GM12878 (cell line): ENCODE data around the gene PGC. TPM values are rescaled to one million over a fixed set of nuclear protein-coding genes. Genes with fewer than 3 reads are reported as not detected.

ENCODE experiments used
- ATAC-seq: fragments of 200-7000 bp; cut with Tn5 transposase; 3 replicates; pipeline ENCODE4 v1.9.1; 2020; ENCODE audit warnings: mild to moderate bottlenecking, moderate library complexity
- BruUV-seq: library from RNA; stranded (reverse); fragments of 400-500 nt; replicated peaks from 2 replicates; lab custom pipeline; 2021; lab: Mats Ljungman, UMichigan
- CTCF ChIA-PET: fragments of 300-600 bp; sonication (Branson Sonifier 250); formaldehyde crosslinking; extraction: SDS; loops from one replicate; lab custom pipeline; 2021; ENCODE audit warnings: inconsistent platforms; lab: Yijun Ruan, JAX
- POLR2A ChIA-PET: fragments of 350-600 bp; formaldehyde crosslinking; extraction: SDS; loops from one replicate; lab custom pipeline; 2021; ENCODE audit warnings: inconsistent platforms; lab: Charles Lee
- RAD21 ChIA-PET: fragments of 300-600 bp; sonication (Branson Sonifier 250); formaldehyde crosslinking; loops from one replicate; lab custom pipeline; 2023; ENCODE audit warnings: antibody characterized with exemption; ENCODE audit not compliant: unreplicated experiment; lab: Charles Lee
- SMC1A ChIA-PET: fragments of 300-600 bp; sonication (Branson Sonifier 250); formaldehyde crosslinking; loops from one replicate; lab custom pipeline; 2023; ENCODE audit not compliant: unreplicated experiment, uncharacterized antibody; lab: Charles Lee
- DNase-seq: peaks from one replicate; pipeline ENCODE4 v3.0.0-alpha.2; 2011; ENCODE audit warnings: low read depth, low spot score
- FAIRE-seq: peaks from 3 replicates; lab custom pipeline; 2011; peaks lifted over from hg19 to GRCh38; lab: Jason Lieb, UNC
- H2AFZ ChIP-seq: 2 replicates; pipeline ENCODE4 v1.6.0; 2011; ENCODE audit warnings: low read depth, low read length, control low read depth; ENCODE audit not compliant: control insufficient read depth
- H3K27ac ChIP-seq: 2 replicates; pipeline ENCODE4 v1.5.1; 2011; ENCODE audit warnings: control low read depth; ENCODE audit not compliant: control insufficient read depth, insufficient read depth
- H3K27me3 ChIP-seq, 2 experiments: replicated peaks in 1 of 2; 2 replicates each; pipeline versions ENCODE4 v1.6.0 to v1.6.1; 2011; ENCODE audit warnings: low read length in 1 of 2; ENCODE audit not compliant: control insufficient read depth in 2 of 2, insufficient read depth in 2 of 2
- H3K36me3 ChIP-seq, 2 experiments: 2 replicates each; pipeline ENCODE4 v1.5.1; 2011; ENCODE audit warnings: low read length in 1 of 2; ENCODE audit not compliant: control insufficient read depth in 2 of 2, insufficient read depth in 2 of 2
- H3K4me1 ChIP-seq: 2 replicates; pipeline ENCODE4 v1.6.1; 2011; ENCODE audit warnings: mild to moderate bottlenecking, low read length, moderate library complexity, mixed read lengths; ENCODE audit not compliant: control insufficient read depth, insufficient read depth
- H3K4me2 ChIP-seq: 2 replicates; pipeline ENCODE4 v1.6.0; 2011; ENCODE audit warnings: control low read depth; ENCODE audit not compliant: control insufficient read depth, insufficient read depth
- H3K4me3 ChIP-seq: fragments of 200-600 bp; sonication (generic); 2 replicates; pipeline ENCODE4 v1.5.1; 2016
- H3K79me2 ChIP-seq: 2 replicates; pipeline ENCODE4 v1.6.0; 2011; ENCODE audit warnings: low read length; ENCODE audit not compliant: control insufficient read depth, insufficient read depth
- H3K9ac ChIP-seq: 2 replicates; pipeline ENCODE4 v1.8.0; 2011; ENCODE audit warnings: low read length, control low read depth, mixed read lengths; ENCODE audit not compliant: control insufficient read depth, insufficient read depth
- H3K9me3 ChIP-seq: replicated peaks from 3 replicates; pipeline ENCODE4 v1.5.1; 2011; ENCODE audit warnings: mild to moderate bottlenecking, low read length; ENCODE audit not compliant: control insufficient read depth, insufficient read depth
- H4K20me1 ChIP-seq: 2 replicates; pipeline ENCODE4 v1.6.0; 2011; ENCODE audit not compliant: control insufficient read depth, insufficient read depth
- BRCA1 ChIP-seq: IDR thresholded peaks from 2 replicates; pipeline ENCODE4 v1.6.1; 2011; ENCODE audit warnings: low read depth, low read length, improper control_type of control experiment
- E2F8 ChIP-seq: fragments of 450-650 bp; IDR thresholded peaks from 2 replicates; pipeline ENCODE4 v1.6.1; 2018; ENCODE audit warnings: mild to moderate bottlenecking, low read depth, moderate library complexity; ENCODE audit not compliant: partially characterized antibody
- MEF2A ChIP-seq: IDR thresholded peaks from 2 replicates; pipeline ENCODE4 v1.6.1; 2011; ENCODE audit warnings: low read depth, mild to moderate bottlenecking, low read length, moderate library complexity; ENCODE audit not compliant: insufficient read depth
- NFYA ChIP-seq: IDR thresholded peaks from 2 replicates; pipeline ENCODE4 v1.6.1; 2011; ENCODE audit warnings: low read depth, mild to moderate bottlenecking, low read length, improper control_type of control experiment, borderline replicate concordance
- NR2C1 ChIP-seq: fragments of 450-650 bp; IDR thresholded peaks from 2 replicates; pipeline ENCODE4 v1.6.1; 2017; ENCODE audit warnings: antibody characterized with exemption, mild to moderate bottlenecking, moderate library complexity
- POU2F2 ChIP-seq: IDR thresholded peaks from 3 replicates; pipeline ENCODE4 v1.6.1; 2011; ENCODE audit warnings: low read depth, mild to moderate bottlenecking, low read length, borderline replicate concordance
- SIN3A ChIP-seq: IDR thresholded peaks from 2 replicates; pipeline ENCODE4 v1.6.1; 2012; ENCODE audit warnings: low read depth, low read length, improper control_type of control experiment
- SIX5 ChIP-seq: IDR thresholded peaks from 2 replicates; pipeline ENCODE4 v1.6.1; 2011; ENCODE audit warnings: mild to moderate bottlenecking, low read depth, low read length, moderate library complexity; ENCODE audit not compliant: severe bottlenecking
- SMARCA5 ChIP-seq: fragments of 450-650 bp; IDR thresholded peaks from 2 replicates; pipeline ENCODE4 v1.6.1; 2017; ENCODE audit warnings: mild to moderate bottlenecking
- SREBF2 ChIP-seq: IDR thresholded peaks from 2 replicates; pipeline ENCODE4 v1.6.1; 2012; ENCODE audit warnings: mild to moderate bottlenecking, low read length
- SRF ChIP-seq, 2 experiments: IDR thresholded peaks; 2 replicates each; pipeline ENCODE4 v1.6.1; 2011; ENCODE audit warnings: low read depth in 2 of 2, low read length in 2 of 2, mild to moderate bottlenecking in 1 of 2, moderate library complexity in 1 of 2
- STAT3 ChIP-seq: IDR thresholded peaks from 2 replicates; pipeline ENCODE4 v1.6.1; 2011; ENCODE audit warnings: low read depth, low read length, improper control_type of control experiment
- WGBS: methylation state at CpG from one replicate; pipeline ENCODE4 v1.1.6; 2016; ENCODE audit warnings: low lambda C conversion rate; ENCODE audit not compliant: insufficient replicate concordance, insufficient coverage; ENCODE audit errors: missing lambda C conversion rate; 5-methylcytosine and 5-hydroxymethylcytosine counted together
- in situ Hi-C: fragments of 300-500 bp; cut with MboI; formaldehyde crosslinking; loops from 9 replicates; pipeline ENCODE4 v1.14.3; 2018; ENCODE audit warnings: mixed read lengths
- intact Hi-C: fragments of 100-400 bp; cut with micrococcal nuclease; formaldehyde crosslinking; loops from one replicate; pipeline ENCODE4 v1.14.2; 2022; ENCODE audit not compliant: unreplicated experiment
- polyA plus RNA-seq, 11 experiments: library from polyadenylated mRNA; depleted of rRNA in 4 of 11; unstranded in 6 of 11; stranded (reverse) in 5 of 11; fragments of >200 nt; fragmentation: Nextera tagmentation in 4 of 11; fragmentation: Illumina TruSeq in 1 of 11; extraction: Ambion mirVana in 4 of 11; extraction: Trizol in 1 of 11; gene quantifications; 1 replicate in 1 of 11; 2 replicates in 10 of 11; pipeline versions ENCODE4 v1.2.1 to v1.2.3, GENCODE V29; 2011 to 2016; ENCODE audit warnings: inconsistent platforms in 2 of 11, missing spikeins in 2 of 11, low read depth in 1 of 11
- total RNA-seq, 4 experiments: library from RNA; depleted of rRNA in 3 of 4; stranded (reverse); fragments of >200 nt in 3 of 4; fragmentation: Illumina TruSeq in 1 of 4; extraction: Trizol in 1 of 4; gene quantifications; 2 replicates each; pipeline versions ENCODE4 v1.2.1 to v1.2.3, GENCODE V29; 2013 to 2021

The PGC gene
- total and polyA plus RNA-seq, 10 of the 15 experiments (the other 5 are each of a cell fraction or from before 2014, with no cell fraction given): 0.26 TPM; not detected in 9

- CTCF ChIA-PET: interaction anchor here (1.2 to 8.3 kb wide), 9 partner anchors 9 to 478 kb away, joined by 4 to 141 read pairs (median 12); partner anchors contain the start of genes BYSL, MED20 and TAF8
Measured at GRCh38 chr6:41785254-41785653, 38.1 kb upstream of the PGC start.

More at GRCh38 chr6:41785254-41785653, 38.1 kb upstream of the PGC start:
- Histone ChIP-seq H3K4me3 (no peak overlapping the region), H3K4me2 (peak overlapping the region; percentile 98), H3K27me3 (no peaks in the 10 kb centered on the region), H3K9ac (no peak overlapping the region), H3K36me3 (peaks cover 2 to 12% of the 10 kb centered on the region in 2 experiments; a peak in 3 of 4 replicates), H3K9me3 (no peaks in the 10 kb centered on the region), H2AFZ (no peak overlapping the region), H3K27ac (no peak overlapping the region), H3K4me1 (peaks cover 30% of the 10 kb centered on the region), H3K79me2 (peaks cover 25% of the 10 kb centered on the region), H4K20me1 (no peaks in the 10 kb centered on the region)
- WGBS: 89% methylated on average over 11 of the region's 11 CpGs
- no peak for ATAC-seq
- in situ Hi-C loops (loop anchor here (5.0 kb wide), 1 partner anchor 257 kb away; no protein-coding TSS in a partner anchor), intact Hi-C loops (loop anchor here (5.0 kb wide), 3 partner anchors 112 to 777 kb away; partner anchors contain the start of genes BYSL, MED20, UBR2 and USP49)
- no peak for FAIRE-seq
- ChIA-PET RAD21 (interaction anchor here (1.0 to 5.0 kb wide), 4 partner anchors 52 to 258 kb away, joined by 3 to 80 read pairs (median 3); partner anchors contain the start of genes BYSL and MED20), SMC1A (interaction anchor here (0.6 to 5.6 kb wide), 4 partner anchors 24 to 352 kb away, joined by 3 to 54 read pairs (median 12); no protein-coding TSS in a partner anchor), POLR2A (interaction anchor here (3.9 kb wide), 1 partner anchor 260 kb away, joined by 30 read pairs; no protein-coding TSS in a partner anchor)
- no TSS peak for BruUV-seq
- DNase-seq: no peak
- TF ChIP-seq SIX5 (no peak), NFYA (no peak), SREBF2 (no peak), SRF (IDR thresholded peaks at IDR 0.05; ENCODE audit: low read depth in 2 of 2, low read length in 2 of 2) (no peak), NR2C1 (no peak), POU2F2 (no peak), SIN3A (no peak), SMARCA5 (no peak), STAT3 (no peak), BRCA1 (no peak), MEF2A (no peak), E2F8 (no peak)
